A673 (cell line): ENCODE results near the gene TAOK3. TPM values are rescaled to one million over a fixed set of nuclear protein-coding genes. Genes with fewer than 3 reads are reported as not detected.

Experiments used
- BruUV-seq: library from RNA; stranded (reverse); fragments of 400-500 nt; replicated peaks from 2 replicates; lab custom pipeline; 2021; lab: Mats Ljungman, UMichigan
- CTCF ChIA-PET: fragments of 300-600 bp; sonication (Branson Sonifier 250); formaldehyde crosslinking; loops from one replicate; lab custom pipeline; 2022; ENCODE audit warnings: antibody characterized with exemption; lab: Charles Lee
- POLR2A ChIA-PET: fragments of 300-600 bp; sonication (Branson Sonifier 250); formaldehyde crosslinking; loops from one replicate; lab custom pipeline; 2022; ENCODE audit warnings: antibody characterized with exemption; ENCODE audit not compliant: low non-redundant PET; lab: Charles Lee
- DNase-seq: peaks from one replicate; pipeline ENCODE4 v3.0.0-alpha.2; 2015; ENCODE audit warnings: low spot score
- H3K27ac ChIP-seq: fragments of 200-600 bp; sonication (generic); 2 replicates; pipeline ENCODE4 v1.5.1; 2016; ENCODE audit warnings: mixed run types, low read depth, mild to moderate bottlenecking, mixed read lengths, antibody characterized with exemption, low read length; ENCODE audit not compliant: poor library complexity, severe bottlenecking
- H3K27me3 ChIP-seq: fragments of 200-600 bp; sonication (generic); replicated peaks from 2 replicates; pipeline ENCODE4 v1.6.1; 2017; ENCODE audit warnings: mixed run types, low read depth, mild to moderate bottlenecking, mixed read lengths, antibody characterized with exemption, low read length; ENCODE audit not compliant: insufficient read depth, poor library complexity
- H3K36me3 ChIP-seq: fragments of 200-600 bp; sonication (generic); 2 replicates; pipeline ENCODE4 v1.6.1; 2016; ENCODE audit warnings: mixed run types, mild to moderate bottlenecking, mixed read lengths, antibody characterized with exemption, low read length; ENCODE audit not compliant: insufficient read depth, poor library complexity, severe bottlenecking
- H3K4me1 ChIP-seq: fragments of 200-600 bp; sonication (generic); 2 replicates; pipeline ENCODE4 v1.6.1; 2017; ENCODE audit warnings: mixed run types, mild to moderate bottlenecking, mixed read lengths, antibody characterized with exemption, low read length; ENCODE audit not compliant: insufficient read depth, poor library complexity, severe bottlenecking
- H3K4me3 ChIP-seq: fragments of 200-600 bp; sonication (generic); 2 replicates; pipeline ENCODE4 v1.5.1; 2016; ENCODE audit warnings: low read depth, mixed run types, mild to moderate bottlenecking, mixed read lengths, low read length; ENCODE audit not compliant: poor library complexity, severe bottlenecking
- H3K9me3 ChIP-seq: fragments of 200-600 bp; sonication (generic); 2 replicates; pipeline ENCODE4 v1.6.1; 2016; ENCODE audit warnings: mixed run types, low read depth, mild to moderate bottlenecking, mixed read lengths, antibody characterized with exemption, low read length; ENCODE audit not compliant: poor library complexity, severe bottlenecking
- EZH2 ChIP-seq: fragments of 200-600 bp; sonication (generic); IDR thresholded peaks from 2 replicates; pipeline ENCODE4 v1.6.1; 2017; ENCODE audit warnings: borderline replicate concordance, low read depth, mild to moderate bottlenecking, mixed read lengths, antibody characterized with exemption, low read length; ENCODE audit not compliant: poor library complexity, severe bottlenecking
- intact Hi-C: fragments of 100-400 bp; cut with micrococcal nuclease; formaldehyde crosslinking; loops from one replicate; pipeline ENCODE4 v1.10.0; 2022; ENCODE audit not compliant: unreplicated experiment
- total RNA-seq: library from RNA; stranded (reverse); gene quantifications from 2 replicates; pipeline ENCODE4 v1.2.3, GENCODE V29; 2021
- TF ChIP-seq, protein P1 (sequence below): fragments of 300-800, 200-600 bp; sonication (generic); conservative IDR thresholded peaks from 2 replicates; pipeline ENCODE4 v1.5.1; 2017; ENCODE audit warnings: low read depth, mild to moderate bottlenecking, antibody characterized with exemption, low read length, moderate library complexity, mixed read lengths

The TAOK3 gene
- total RNA-seq, 1 experiment from 2014 or later, result 48.9 TPM

DNA sequence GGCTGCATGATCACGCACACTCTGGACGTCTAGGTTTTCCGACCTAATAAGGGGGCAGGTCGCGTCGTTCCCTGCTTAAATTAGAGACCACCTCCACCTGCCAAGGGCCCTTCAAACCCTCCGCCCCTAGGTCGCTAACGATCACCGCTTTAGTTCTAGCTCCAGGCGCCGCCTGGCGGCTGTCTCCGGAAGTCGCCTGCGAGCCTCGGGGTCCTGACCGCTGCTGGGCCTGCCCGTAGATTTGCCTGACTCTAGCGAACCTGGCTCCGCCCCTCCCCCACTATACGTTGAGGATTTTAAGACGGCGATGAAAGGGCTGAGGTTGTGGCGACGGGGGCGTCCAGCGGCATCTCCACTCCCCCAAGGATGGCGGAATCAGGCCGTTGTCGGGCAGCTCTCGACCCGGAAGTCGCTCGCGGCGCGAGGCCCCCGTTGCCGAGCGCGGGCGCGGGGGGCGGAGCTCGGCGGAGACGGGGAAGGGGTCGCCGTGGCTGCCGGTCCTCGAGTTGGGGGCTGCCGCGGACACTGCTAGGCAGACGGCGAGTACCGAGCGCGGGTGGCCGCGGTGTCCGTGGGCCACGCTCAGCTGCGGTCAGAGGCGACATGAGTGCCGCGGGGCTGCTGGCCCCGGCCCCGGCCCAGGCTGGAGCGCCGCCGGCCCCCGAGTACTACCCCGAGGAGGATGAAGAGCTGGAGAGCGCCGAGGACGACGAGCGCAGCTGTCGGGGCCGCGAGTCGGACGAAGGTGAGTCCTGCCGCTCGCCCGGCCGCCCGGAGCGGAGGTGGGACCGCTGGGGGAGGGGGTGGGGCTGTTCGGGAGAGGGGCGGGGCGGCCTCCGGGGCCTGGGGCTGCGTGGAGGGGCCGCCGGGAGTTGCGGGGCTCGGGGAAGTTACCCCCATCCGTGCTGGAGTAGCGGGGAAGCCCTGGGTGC, 3.6 kb upstream of the TAOK3 start, which contains the start of gene SUDS3:
Gene SUDS3 (plus strand): TSS at position 467 of the 932 bp plus-strand sequence. CDS start 137 bp downstream, at position 604.
- DNase-seq, result peak; percentile 88
- H3K9me3 ChIP-seq, result no peaks in the 10 kb centered on the region
- peaks cover 18% of the 10 kb centered on the region for H3K4me1 ChIP-seq
- H3K27me3 ChIP-seq, result no peaks in the 10 kb centered on the region
- peak within 1 kb of the TSS; percentile 99 for H3K27ac ChIP-seq
- intact Hi-C loops, result loop anchor here (1.0 to 5.0 kb wide), 6 partner anchors 46 to 504 kb away; partner anchors contain the start of gene WSB2
- H3K36me3 ChIP-seq, result peaks cover 18% of the 10 kb centered on the region
- CTCF ChIA-PET, result interaction anchor here (0.5 to 3.4 kb wide), 8 partner anchors 18 to 1121 kb away, joined by 3 to 30 read pairs (median 4); no protein-coding TSS in a partner anchor
- POLR2A ChIA-PET, result interaction anchor here (0.6 kb wide), 2 partner anchors 110 to 1926 kb away, joined by 4 to 10 read pairs; partner anchors contain the start of gene SIRT4
- peak within 1 kb of the TSS; percentile 94 for H3K4me3 ChIP-seq
- BruUV-seq, result no TSS peak
- TF ChIP-seq, protein P1, sequence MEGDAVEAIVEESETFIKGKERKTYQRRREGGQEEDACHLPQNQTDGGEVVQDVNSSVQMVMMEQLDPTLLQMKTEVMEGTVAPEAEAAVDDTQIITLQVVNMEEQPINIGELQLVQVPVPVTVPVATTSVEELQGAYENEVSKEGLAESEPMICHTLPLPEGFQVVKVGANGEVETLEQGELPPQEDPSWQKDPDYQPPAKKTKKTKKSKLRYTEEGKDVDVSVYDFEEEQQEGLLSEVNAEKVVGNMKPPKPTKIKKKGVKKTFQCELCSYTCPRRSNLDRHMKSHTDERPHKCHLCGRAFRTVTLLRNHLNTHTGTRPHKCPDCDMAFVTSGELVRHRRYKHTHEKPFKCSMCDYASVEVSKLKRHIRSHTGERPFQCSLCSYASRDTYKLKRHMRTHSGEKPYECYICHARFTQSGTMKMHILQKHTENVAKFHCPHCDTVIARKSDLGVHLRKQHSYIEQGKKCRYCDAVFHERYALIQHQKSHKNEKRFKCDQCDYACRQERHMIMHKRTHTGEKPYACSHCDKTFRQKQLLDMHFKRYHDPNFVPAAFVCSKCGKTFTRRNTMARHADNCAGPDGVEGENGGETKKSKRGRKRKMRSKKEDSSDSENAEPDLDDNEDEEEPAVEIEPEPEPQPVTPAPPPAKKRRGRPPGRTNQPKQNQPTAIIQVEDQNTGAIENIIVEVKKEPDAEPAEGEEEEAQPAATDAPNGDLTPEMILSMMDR, result peak; percentile 99
- no peak for TF ChIP-seq EZH2

DNA sequence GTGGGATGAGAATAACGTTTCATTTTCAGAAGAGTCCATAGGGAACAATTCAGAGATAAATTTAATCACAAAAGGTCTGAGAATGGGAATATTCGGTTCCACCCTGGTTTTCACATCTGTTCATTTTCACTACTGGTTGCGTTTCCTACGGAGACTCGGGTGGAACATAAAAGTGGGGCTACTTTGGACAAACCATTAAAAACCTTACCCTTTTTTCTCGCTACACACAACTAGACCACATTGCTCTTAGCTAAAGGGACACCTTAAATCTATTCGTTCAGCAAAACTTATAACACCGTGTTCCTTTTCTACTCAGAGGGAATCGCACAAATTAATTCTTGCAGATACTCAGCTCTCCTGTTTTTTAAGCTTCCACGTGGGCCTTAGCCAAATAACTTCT, 2.6 kb upstream of the TAOK3 start:
- TF ChIP-seq, protein P1, result no peak
- TF ChIP-seq EZH2, result no peak
- H3K36me3 ChIP-seq, result peaks cover 11% of the 10 kb centered on the region
- BruUV-seq, result TSS peak; percentile 52
- ChIA-PET CTCF (interaction anchor here (1.3 to 3.4 kb wide), 4 partner anchors 17 to 254 kb away, joined by 4 to 30 read pairs (median 8); no protein-coding TSS in a partner anchor), POLR2A (interaction anchor here (0.6 kb wide), 1 partner anchor 1927 kb away, joined by 10 read pairs; the partner anchor contains the start of gene SIRT4)
- DNase-seq, result no peak
- H3K27me3 ChIP-seq, result no peaks in the 10 kb centered on the region
- H3K27ac ChIP-seq, result peak overlapping the region; percentile 99
- no peak overlapping the region for H3K4me3 ChIP-seq
- H3K9me3 ChIP-seq, result no peaks in the 10 kb centered on the region
- intact Hi-C loops, result loop anchor here (5.0 kb wide), 2 partner anchors 313 to 503 kb away; partner anchors contain the start of gene WSB2
- peaks cover 27% of the 10 kb centered on the region for H3K4me1 ChIP-seq

DNA sequence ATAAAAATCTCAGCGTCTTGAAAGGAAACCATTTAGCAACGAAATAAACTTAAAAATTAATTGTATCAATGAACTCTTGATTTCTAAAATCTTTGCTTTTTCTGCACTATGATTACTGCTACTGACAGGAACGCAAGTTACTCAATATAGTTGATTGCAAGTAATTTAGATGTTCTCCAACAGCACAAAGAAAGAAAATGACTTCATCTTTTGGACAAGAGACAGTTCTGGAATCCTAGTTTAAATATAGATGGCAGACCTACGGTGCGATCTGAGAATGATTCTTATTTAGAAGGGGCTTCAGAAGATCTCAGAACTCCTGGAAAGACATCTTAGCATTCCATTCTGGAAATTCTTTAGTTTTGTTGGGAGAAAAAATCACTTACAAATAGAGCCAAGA, 2.2 kb upstream of the TAOK3 start:
- Histone ChIP-seq H3K27me3 (no peaks in the 10 kb centered on the region), H3K27ac (no peak overlapping the region), H3K36me3 (peaks cover 7% of the 10 kb centered on the region), H3K4me1 (peaks cover 28% of the 10 kb centered on the region), H3K9me3 (no peaks in the 10 kb centered on the region), H3K4me3 (no peak overlapping the region)
- DNase-seq, result no peak
- TF ChIP-seq, protein P1, result no peak
- no peak for TF ChIP-seq EZH2
- POLR2A ChIA-PET, result no interaction called here
- CTCF ChIA-PET, result interaction anchor here (1.8 to 3.4 kb wide), 2 partner anchors 75 to 254 kb away, joined by 9 to 30 read pairs; no protein-coding TSS in a partner anchor
- intact Hi-C loops, result loop anchor here (5.0 kb wide), 2 partner anchors 313 to 503 kb away; partner anchors contain the start of gene WSB2
- no TSS peak for BruUV-seq
